ENCODE data around the gene LFNG. TPM values are rescaled to one million over a fixed set of nuclear protein-coding genes. Genes with fewer than 3 reads are reported as not detected.

The LFNG gene
- total RNA-seq, 1 experiment from 2014 or later, result 38.1 TPM

DNA sequence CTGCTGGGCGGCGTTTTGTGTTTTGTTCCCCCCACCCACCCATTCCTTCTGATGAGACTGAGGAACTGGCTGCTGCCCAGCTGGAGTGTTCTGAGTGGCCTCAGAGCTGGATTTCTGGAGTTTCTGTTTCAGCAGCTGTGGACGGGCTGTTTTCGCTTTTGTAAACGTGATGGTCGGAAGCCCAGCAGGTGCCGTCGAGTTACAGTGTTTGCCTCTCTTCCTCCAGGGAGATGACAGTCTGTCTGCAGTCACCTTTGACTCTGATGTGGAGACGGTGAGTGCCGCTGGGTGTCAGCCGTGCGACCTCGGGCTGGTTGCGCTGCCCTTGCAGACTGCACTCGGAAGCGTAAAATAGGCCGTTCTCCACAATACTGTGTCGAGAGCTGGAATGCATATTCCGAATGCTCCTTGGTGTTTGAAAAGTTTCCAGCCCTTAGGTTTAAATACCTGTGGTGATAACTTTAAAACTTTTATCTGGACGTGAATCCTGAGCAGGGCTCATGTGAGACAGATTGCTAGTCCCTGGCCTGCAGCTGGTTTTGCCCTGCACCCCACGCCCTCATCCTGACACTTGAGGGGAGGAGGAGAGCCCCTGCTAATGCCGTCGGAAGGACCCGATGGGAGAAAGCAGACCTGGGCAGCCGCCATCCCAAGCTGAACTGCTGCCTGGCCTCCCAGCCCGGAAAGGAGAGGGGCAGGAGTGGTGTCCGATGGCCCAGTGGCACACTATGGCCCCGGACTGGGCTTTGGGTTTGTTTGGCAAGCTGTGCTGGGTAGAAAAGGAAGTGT, 47.5 kb downstream of the LFNG start:
- ATAC-seq (0 out of 2 replicates have a peak, but pooled peaks have one; percentile 19), DNase-seq (ENCODE audit: low read depth, low spot score) (no peak)
- in situ Hi-C loops (cut with HindIII; ENCODE audit: low pct_unique_long_range_greater_than_20kb, low sequenced_read_pairs) (no loop called here), intact Hi-C loops (cut with micrococcal nuclease; ENCODE audit: unreplicated experiment) (no loop called here)
- Histone ChIP-seq H3K9me3 (ENCODE audit: control insufficient read depth, insufficient read depth, low read depth, low read length) (no peaks in the 10 kb centered on the region), H3K4me1 (ENCODE audit: control insufficient read depth, insufficient read depth, low read length) (peaks cover 6% of the 10 kb centered on the region; the same call in 1 of the 2 replicates), H3K36me3 (ENCODE audit: control insufficient read depth, insufficient read depth, low read length) (no peaks in the 10 kb centered on the region; the same call in 1 of the 2 replicates), H3K27ac (ENCODE audit: low read length) (no peak overlapping the region), H3K4me3 (ENCODE audit: low read depth in 2 of 2, low read length in 2 of 2) (no peak overlapping the region), H3K27me3 (ENCODE audit: control insufficient read depth, insufficient read depth, low read length) (no peaks in the 10 kb centered on the region)
- POLR2A ChIA-PET, result interaction anchor here (0.6 kb wide), 1 partner anchor 29 kb away, joined by 10 read pairs; no protein-coding TSS in a partner anchor
- TF ChIP-seq SIN3A (IDR thresholded peaks at IDR 0.05; ENCODE audit: borderline replicate concordance, insufficient read depth, low read depth, low read length), result no peak
- TF ChIP-seq, protein P1, sequence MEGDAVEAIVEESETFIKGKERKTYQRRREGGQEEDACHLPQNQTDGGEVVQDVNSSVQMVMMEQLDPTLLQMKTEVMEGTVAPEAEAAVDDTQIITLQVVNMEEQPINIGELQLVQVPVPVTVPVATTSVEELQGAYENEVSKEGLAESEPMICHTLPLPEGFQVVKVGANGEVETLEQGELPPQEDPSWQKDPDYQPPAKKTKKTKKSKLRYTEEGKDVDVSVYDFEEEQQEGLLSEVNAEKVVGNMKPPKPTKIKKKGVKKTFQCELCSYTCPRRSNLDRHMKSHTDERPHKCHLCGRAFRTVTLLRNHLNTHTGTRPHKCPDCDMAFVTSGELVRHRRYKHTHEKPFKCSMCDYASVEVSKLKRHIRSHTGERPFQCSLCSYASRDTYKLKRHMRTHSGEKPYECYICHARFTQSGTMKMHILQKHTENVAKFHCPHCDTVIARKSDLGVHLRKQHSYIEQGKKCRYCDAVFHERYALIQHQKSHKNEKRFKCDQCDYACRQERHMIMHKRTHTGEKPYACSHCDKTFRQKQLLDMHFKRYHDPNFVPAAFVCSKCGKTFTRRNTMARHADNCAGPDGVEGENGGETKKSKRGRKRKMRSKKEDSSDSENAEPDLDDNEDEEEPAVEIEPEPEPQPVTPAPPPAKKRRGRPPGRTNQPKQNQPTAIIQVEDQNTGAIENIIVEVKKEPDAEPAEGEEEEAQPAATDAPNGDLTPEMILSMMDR (IDR thresholded peaks at IDR 0.05), result no peak
- no peak for TF ChIP-seq TCF7L2 (IDR thresholded peaks at IDR 0.05; ENCODE audit: low read depth, low read length)
- TF ChIP-seq, protein P2, sequence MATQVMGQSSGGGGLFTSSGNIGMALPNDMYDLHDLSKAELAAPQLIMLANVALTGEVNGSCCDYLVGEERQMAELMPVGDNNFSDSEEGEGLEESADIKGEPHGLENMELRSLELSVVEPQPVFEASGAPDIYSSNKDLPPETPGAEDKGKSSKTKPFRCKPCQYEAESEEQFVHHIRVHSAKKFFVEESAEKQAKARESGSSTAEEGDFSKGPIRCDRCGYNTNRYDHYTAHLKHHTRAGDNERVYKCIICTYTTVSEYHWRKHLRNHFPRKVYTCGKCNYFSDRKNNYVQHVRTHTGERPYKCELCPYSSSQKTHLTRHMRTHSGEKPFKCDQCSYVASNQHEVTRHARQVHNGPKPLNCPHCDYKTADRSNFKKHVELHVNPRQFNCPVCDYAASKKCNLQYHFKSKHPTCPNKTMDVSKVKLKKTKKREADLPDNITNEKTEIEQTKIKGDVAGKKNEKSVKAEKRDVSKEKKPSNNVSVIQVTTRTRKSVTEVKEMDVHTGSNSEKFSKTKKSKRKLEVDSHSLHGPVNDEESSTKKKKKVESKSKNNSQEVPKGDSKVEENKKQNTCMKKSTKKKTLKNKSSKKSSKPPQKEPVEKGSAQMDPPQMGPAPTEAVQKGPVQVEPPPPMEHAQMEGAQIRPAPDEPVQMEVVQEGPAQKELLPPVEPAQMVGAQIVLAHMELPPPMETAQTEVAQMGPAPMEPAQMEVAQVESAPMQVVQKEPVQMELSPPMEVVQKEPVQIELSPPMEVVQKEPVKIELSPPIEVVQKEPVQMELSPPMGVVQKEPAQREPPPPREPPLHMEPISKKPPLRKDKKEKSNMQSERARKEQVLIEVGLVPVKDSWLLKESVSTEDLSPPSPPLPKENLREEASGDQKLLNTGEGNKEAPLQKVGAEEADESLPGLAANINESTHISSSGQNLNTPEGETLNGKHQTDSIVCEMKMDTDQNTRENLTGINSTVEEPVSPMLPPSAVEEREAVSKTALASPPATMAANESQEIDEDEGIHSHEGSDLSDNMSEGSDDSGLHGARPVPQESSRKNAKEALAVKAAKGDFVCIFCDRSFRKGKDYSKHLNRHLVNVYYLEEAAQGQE (IDR thresholded peaks at IDR 0.05; ENCODE audit: insufficient read depth in 1 of 2, low read depth in 2 of 2, low read length in 1 of 2), result no peak
- TF ChIP-seq POLR2AphosphoS5 (IDR thresholded peaks at IDR 0.05; ENCODE audit: low read depth, low read length), result no peak
- CTCF ChIA-PET, result interaction anchor here (0.6 kb wide), 1 partner anchor 31 kb away, joined by 4 read pairs; no protein-coding TSS in a partner anchor
- no TSS peak for BruUV-seq (replicated peaks)

DNA sequence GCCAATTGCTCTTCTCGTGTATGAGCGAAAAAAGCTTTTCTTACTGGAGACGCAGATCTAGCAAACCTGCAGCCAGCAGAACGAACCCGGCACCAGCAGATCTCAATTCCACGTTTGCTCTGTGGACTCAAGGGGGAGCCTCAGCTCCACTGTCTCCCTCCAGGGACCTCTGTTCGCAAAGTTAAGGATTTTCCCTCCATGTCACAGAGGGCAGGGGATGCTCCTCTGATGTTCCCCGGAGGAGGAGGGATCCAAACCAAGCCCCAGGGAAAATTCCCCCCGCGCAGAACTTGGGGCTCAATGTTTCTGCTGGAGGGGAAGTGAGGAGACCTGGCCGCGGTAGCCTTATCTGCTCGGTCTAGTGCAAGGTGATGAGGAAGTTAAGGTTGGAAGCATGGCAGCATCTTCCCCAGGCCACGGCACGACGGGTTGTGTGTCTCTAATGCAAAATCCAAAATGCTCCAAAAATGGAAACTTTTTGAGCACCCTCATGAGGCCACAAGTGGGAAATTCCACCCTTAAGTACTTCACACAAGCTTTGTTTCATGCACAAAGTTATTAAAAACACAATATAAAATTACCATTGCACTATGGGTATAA, 48.2 kb downstream of the LFNG start:
- Histone ChIP-seq H3K4me1 (ENCODE audit: control insufficient read depth, insufficient read depth, low read length) (peaks cover 6% of the 10 kb centered on the region; the same call in 1 of the 2 replicates), H3K27me3 (ENCODE audit: control insufficient read depth, insufficient read depth, low read length) (no peaks in the 10 kb centered on the region), H3K27ac (ENCODE audit: low read length) (no peak overlapping the region), H3K9me3 (ENCODE audit: control insufficient read depth, insufficient read depth, low read depth, low read length) (no peaks in the 10 kb centered on the region), H3K4me3 (ENCODE audit: low read depth in 2 of 2, low read length in 2 of 2) (no peak overlapping the region), H3K36me3 (ENCODE audit: control insufficient read depth, insufficient read depth, low read length) (no peaks in the 10 kb centered on the region; the same call in 1 of the 2 replicates)
- peak; percentile 78; the same call in 1 of the 2 replicates for ATAC-seq
- TF ChIP-seq, protein P2 (IDR thresholded peaks at IDR 0.05; ENCODE audit: insufficient read depth in 1 of 2, low read depth in 2 of 2, low read length in 1 of 2), result no peak
- TF ChIP-seq TCF7L2 (IDR thresholded peaks at IDR 0.05; ENCODE audit: low read depth, low read length), result no peak
- no peak for TF ChIP-seq SIN3A (IDR thresholded peaks at IDR 0.05; ENCODE audit: borderline replicate concordance, insufficient read depth, low read depth, low read length)
- TF ChIP-seq, protein P1 (IDR thresholded peaks at IDR 0.05), result no peak; the same call in 1 of the 2 replicates
- no peak for TF ChIP-seq POLR2AphosphoS5 (IDR thresholded peaks at IDR 0.05; ENCODE audit: low read depth, low read length)
- intact Hi-C loops (cut with micrococcal nuclease; ENCODE audit: unreplicated experiment), result no loop called here
- no peak for DNase-seq (ENCODE audit: low read depth, low spot score)
- POLR2A ChIA-PET, result no interaction called here
- CTCF ChIA-PET, result no interaction called here
- in situ Hi-C loops (cut with HindIII; ENCODE audit: low pct_unique_long_range_greater_than_20kb, low sequenced_read_pairs), result no loop called here
- no TSS peak for BruUV-seq (replicated peaks)
